ENCODE results near the gene CYP3A4.
"Not testable (repeated sequence)": the region's sequence is repeated elsewhere in the genome, so short reads cannot be mapped to it uniquely, and the experiment has no call there.

The CYP3A4 gene

DNA sequence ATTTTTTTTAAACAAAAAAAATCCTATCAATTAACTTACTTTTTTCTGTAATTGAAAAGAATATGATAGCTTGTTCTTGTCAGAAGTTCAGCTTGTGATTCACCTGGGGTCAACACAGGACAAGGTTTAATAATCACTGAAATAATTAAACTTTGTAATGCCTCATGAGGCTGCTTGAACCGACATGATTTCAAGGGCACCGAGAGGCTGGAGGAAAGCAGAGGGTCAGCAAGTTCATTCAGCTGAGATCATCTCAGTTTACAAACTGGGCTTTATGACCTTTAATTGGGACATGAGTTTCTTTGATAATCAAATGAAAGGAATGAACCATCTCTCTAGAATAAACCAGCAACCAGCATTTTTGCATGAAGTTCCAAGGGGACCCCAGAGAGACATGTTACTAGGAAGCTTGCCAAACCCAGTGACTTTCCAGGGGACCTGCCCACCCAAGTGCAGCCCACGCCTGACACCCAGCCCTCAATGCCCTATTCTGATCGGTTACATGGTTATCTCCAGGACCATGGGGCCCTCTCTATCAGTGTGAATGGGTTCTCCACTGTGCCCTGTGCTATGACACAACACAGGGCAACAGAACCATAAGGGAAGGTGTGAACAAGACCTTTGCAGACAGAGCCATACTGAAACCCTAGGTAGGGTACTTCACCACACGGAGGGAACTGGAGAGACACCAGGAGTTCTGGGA is 7.8 kb upstream of the CYP3A4 start:
- no peak overlapping the region for H3K4me3 ChIP-seq (ENCODE audit: low read depth, low read length)
- TF ChIP-seq, protein P1, sequence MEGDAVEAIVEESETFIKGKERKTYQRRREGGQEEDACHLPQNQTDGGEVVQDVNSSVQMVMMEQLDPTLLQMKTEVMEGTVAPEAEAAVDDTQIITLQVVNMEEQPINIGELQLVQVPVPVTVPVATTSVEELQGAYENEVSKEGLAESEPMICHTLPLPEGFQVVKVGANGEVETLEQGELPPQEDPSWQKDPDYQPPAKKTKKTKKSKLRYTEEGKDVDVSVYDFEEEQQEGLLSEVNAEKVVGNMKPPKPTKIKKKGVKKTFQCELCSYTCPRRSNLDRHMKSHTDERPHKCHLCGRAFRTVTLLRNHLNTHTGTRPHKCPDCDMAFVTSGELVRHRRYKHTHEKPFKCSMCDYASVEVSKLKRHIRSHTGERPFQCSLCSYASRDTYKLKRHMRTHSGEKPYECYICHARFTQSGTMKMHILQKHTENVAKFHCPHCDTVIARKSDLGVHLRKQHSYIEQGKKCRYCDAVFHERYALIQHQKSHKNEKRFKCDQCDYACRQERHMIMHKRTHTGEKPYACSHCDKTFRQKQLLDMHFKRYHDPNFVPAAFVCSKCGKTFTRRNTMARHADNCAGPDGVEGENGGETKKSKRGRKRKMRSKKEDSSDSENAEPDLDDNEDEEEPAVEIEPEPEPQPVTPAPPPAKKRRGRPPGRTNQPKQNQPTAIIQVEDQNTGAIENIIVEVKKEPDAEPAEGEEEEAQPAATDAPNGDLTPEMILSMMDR (IDR thresholded peaks at IDR 0.05; ENCODE audit: low read depth, low read length), result no peak

DNA sequence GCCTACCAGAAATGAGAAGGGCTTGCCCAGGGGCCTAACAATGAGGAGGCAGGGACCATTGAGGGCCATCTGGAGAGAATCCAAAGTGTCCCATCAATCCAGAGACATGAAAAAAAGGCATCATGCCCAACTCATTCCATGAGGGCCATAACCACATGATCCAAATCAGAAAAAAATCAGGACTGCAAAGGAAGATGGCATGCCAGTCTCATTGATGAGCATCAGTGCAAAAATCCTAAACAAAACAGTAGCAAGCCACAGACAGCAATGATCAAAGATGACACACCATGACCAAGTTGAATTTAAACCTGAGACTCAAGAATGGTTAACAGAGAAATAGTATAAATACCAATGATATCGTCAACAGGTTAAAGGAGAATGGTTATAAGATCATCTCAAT is 7.0 kb upstream of the CYP3A4 start:
- H3K4me3 ChIP-seq (ENCODE audit: low read depth, low read length), result no peak overlapping the region
- TF ChIP-seq, protein P1 (IDR thresholded peaks at IDR 0.05; ENCODE audit: low read depth, low read length), result no peak

DNA sequence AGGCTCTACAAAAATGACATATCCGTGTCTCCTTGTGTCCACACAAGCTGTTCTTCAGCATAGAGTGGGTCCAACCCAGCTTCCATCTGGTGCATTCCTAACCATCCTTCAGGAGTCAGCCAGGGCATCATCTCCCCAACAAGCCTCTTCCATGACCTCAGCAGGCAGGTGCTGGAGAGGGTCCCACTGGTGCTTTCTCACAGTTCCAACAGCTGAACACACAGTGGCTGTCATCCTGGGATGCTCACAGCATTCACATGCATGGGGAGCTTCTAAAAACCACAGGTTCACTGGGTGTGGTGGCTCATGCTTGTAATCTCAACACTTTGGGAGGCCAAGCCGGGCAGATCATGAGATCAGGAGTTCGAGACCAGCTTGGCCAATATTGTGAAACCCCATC is 6.4 kb upstream of the CYP3A4 start:
- TF ChIP-seq, protein P1 (IDR thresholded peaks at IDR 0.05; ENCODE audit: low read depth, low read length), result no peak
- H3K4me3 ChIP-seq (ENCODE audit: low read depth, low read length), result no peak overlapping the region

DNA sequence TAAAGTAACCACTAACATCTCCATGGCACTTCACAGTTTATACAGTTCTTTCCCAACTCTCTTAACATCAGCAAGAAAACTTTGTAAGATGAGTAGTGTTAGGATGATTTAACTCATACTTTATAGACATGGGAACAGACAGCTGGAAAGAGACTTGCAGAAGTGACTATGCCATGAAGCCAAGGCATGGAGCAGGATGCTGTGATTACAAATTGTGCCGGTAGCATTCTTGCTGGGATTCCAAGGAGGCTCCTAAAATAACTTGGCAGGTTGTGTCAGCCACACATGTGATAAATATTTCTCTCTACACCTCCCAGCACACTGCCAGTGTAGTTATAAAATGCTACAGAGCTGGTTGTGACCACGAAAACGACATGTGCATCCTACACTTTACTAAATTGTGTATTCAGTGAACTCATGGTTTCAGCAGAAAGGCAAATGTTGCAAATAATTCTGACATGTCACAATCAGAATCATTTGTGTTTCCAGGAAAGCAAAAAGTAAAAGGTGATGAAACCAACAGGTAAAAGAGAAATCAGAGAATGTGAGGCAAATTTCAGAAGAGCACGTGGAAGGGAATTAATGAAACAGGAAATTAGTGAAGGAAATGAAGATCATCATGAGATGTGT is 5.6 kb upstream of the CYP3A4 start:
- no peak overlapping the region for H3K4me3 ChIP-seq (ENCODE audit: low read depth, low read length)
- TF ChIP-seq, protein P1 (IDR thresholded peaks at IDR 0.05; ENCODE audit: low read depth, low read length), result no peak

DNA sequence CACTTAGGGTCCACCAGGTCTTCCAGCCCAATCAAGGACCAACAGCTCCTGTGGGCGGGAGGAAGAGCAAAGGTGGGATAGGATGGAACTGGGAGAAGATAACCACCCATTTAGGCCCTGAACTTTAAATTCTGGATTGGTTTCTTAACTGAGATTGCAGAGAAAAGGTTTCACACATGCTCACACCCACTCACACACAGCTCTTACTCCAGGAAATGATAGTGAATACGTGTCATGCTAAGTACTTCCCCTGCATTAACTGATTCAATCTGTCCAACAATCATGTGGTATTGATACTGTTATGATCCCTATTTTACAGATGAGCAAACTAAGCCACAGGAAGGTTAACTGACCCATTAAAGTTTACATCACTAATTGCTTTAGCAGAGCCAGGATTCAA is 4.6 kb upstream of the CYP3A4 start:
- TF ChIP-seq, protein P1 (IDR thresholded peaks at IDR 0.05; ENCODE audit: low read depth, low read length), result no peak
- no peak overlapping the region for H3K4me3 ChIP-seq (ENCODE audit: low read depth, low read length)

DNA sequence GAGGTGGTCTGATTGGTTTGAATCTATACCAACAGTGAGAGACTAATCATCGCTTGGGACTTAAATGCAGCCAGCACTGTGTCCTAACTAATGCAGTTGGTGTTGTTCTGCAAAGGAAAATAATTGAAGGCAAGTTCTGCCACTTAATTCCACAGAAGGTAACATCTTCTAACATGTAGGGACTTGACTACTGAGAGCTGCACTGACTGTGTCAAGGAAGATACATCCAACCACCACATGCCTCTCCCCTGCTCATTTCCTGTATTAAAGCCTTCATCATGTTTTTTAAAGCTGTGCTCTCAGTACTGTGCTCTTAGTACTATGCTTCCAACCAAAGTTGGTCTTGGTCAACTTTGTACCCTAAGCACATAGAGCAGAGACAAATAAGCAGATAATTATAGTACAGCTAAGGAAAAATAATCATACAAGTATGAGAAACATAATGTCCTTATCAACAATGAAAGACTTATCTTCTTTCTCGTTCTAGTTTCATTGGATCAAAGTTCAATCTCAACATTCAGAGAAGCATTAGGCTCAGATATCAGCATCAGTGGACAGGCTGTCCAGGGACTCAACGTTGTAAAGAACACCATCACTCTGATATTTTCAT is 2.8 kb upstream of the CYP3A4 start:
- H3K4me3 ChIP-seq (ENCODE audit: low read depth, low read length), result no peak overlapping the region
- TF ChIP-seq, protein P1 (IDR thresholded peaks at IDR 0.05; ENCODE audit: low read depth, low read length), result no peak

DNA sequence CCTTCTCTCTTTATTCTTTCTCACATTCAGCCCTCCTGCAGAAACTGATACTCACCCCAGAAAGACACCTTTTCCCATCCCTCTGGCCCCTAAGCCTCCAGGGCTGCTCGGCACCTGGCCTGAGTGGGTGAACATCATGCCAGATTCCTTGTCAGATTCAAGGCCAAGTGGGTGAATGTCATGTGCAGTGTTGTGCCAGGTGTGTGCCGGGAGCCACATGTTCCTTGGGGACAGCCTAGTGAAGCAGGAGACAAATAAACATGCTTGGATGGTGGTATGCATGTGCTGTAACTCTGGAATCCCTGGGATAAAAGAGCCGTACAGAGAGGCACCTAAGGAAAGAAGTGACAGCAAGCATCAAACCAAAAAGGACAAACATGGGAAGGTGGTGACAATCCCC is 1.7 kb upstream of the CYP3A4 start:
- H3K4me3 ChIP-seq (ENCODE audit: low read depth, low read length), result not testable (repeated sequence)
